ENCODE results near the gene CTU1.
"Not testable (repeated sequence)": the region's sequence is repeated elsewhere in the genome, so short reads cannot be mapped to it uniquely, and the experiment has no call there.

The CTU1 gene

DNA sequence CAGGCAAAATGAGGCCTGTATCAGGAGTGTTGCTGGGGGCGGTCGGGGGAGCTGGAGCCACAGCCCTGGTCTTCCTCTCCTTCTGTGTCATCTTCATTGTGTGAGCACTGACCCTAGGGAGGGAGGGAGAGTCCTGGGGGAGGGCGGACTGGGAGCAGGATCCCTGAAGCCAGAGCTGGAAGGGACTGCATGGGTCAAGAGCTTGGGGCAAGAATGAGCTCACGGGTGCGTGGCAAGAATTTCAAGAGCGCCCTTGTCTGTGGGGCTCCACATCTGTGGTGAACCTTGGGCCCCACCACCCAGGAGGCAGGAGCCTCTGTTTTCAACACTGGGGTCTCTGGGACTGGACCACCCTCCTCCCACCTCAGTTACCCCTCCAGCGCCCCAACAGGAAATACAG lies 38.5 kb upstream of the CTU1 start:
- TF ChIP-seq, protein P1, sequence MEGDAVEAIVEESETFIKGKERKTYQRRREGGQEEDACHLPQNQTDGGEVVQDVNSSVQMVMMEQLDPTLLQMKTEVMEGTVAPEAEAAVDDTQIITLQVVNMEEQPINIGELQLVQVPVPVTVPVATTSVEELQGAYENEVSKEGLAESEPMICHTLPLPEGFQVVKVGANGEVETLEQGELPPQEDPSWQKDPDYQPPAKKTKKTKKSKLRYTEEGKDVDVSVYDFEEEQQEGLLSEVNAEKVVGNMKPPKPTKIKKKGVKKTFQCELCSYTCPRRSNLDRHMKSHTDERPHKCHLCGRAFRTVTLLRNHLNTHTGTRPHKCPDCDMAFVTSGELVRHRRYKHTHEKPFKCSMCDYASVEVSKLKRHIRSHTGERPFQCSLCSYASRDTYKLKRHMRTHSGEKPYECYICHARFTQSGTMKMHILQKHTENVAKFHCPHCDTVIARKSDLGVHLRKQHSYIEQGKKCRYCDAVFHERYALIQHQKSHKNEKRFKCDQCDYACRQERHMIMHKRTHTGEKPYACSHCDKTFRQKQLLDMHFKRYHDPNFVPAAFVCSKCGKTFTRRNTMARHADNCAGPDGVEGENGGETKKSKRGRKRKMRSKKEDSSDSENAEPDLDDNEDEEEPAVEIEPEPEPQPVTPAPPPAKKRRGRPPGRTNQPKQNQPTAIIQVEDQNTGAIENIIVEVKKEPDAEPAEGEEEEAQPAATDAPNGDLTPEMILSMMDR (IDR thresholded peaks at IDR 0.05; ENCODE audit: control insufficient read depth, insufficient read depth, low read depth, low read length, missing control alignments), result no peak
- no peak overlapping the region for H3K4me3 ChIP-seq (ENCODE audit: control insufficient read depth, low read depth, low read length)
- DNase-seq (ENCODE audit: low read depth), result no peak

DNA sequence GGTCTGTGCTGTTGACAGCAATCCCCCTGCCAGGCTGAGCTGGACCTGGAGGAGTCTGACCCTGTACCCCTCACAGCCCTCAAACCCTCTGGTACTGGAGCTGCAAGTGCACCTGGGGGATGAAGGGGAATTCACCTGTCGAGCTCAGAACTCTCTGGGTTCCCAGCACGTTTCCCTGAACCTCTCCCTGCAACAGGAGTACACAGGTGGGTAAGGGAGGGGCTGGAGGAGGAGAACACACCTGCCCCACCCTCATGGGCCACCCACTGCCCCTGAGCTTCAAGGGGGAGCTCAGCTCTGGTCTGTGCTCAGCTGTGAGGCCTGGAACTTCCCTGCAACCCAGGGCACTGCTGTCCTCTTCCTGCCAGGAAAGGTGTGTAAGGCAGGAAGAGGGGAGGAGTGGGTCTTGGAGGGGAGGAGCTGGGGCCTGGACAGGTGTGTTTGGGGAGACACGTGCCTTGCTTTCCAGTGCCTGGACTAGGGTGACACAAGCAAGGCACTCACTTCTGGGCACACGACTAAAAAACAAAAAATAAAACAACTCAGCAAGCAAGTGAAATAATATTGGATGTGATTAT lies 37.8 kb upstream of the CTU1 start:
- H3K4me3 ChIP-seq (ENCODE audit: control insufficient read depth, low read depth, low read length), result no peak overlapping the region
- DNase-seq (ENCODE audit: low read depth), result no peak
- TF ChIP-seq, protein P1 (IDR thresholded peaks at IDR 0.05; ENCODE audit: control insufficient read depth, insufficient read depth, low read depth, low read length, missing control alignments), result no peak

DNA sequence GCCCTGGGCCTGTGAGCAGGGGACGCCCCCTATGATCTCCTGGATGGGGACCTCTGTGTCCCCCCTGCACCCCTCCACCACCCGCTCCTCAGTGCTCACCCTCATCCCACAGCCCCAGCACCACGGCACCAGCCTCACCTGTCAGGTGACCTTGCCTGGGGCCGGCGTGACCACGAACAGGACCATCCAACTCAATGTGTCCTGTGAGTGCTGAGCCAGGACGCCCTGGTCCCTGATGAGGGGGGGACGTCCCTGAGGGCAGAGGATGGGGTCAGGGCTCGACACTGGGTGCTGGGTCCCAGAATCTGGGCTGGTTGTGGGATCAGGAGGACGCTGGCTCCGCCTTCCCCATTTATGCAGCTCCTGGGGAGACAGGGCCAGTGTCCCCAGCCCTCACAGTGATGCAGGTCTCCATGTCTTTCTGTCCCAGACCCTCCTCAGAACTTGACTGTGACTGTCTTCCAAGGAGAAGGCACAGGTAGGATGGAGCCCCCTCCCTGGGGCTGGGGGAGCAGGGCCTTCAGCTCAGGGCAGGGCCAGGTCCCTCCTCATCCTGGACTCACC lies 36.4 kb upstream of the CTU1 start:
- no peak overlapping the region for H3K4me3 ChIP-seq (ENCODE audit: control insufficient read depth, low read depth, low read length)
- DNase-seq (ENCODE audit: low read depth), result no peak
- TF ChIP-seq, protein P1 (IDR thresholded peaks at IDR 0.05; ENCODE audit: control insufficient read depth, insufficient read depth, low read depth, low read length, missing control alignments), result no peak

DNA sequence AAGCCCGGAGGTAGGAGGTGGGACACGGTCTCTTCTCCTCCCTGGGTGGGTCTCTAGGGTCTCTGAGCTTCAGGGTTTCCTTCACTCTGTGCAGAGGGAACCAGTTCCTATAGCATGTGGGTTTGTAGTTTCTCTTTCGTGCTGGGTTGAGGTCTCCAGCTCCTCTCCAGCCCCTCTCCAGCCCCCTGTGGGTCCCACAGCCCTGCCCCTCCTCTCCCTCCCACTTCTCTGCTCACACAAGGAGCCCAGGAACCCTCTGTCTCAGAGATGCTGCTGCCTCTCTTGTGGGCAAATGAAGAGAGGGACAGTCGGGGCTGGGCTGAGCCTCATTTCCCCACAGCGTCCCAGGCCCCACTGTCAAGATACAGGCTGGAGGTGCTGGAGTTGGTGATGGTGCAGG lies 35.3 kb upstream of the CTU1 start:
- no peak for DNase-seq (ENCODE audit: low read depth)
- H3K4me3 ChIP-seq (ENCODE audit: control insufficient read depth, low read depth, low read length), result no peak overlapping the region
- TF ChIP-seq, protein P1 (IDR thresholded peaks at IDR 0.05; ENCODE audit: control insufficient read depth, insufficient read depth, low read depth, low read length, missing control alignments), result no peak

DNA sequence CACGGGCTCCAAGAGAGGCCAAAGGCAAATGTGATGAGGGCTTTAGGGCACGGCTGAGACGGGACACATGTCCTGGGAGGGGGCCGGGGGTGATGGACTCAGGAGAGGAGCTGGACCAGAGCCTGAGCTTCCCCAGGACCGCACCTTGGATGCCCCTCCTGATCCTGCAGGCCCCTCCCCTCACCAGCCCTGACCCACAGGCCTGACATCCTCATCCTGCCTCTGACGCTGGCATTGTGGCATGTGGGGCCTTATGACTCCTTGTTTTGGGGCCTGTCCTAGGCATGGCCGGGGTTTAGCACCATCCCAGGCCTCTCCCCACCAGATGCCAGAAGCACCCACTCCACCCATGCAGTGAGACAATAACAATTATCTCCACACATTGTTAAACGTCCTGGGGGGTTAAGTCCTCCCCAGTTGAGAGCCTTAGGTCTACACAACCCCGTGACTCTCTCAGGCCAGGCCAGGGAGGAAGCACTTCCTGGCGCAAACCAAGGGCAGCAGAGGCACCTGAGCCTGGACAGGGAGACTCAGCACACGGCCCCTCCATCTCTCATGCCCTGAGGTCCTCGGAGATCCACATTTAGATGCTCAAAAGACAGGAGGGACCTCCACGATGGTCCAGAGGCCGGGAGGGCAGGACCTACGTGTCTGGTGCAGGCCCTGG lies 34.7 kb upstream of the CTU1 start:
- not testable (repeated sequence) for H3K4me3 ChIP-seq (ENCODE audit: control insufficient read depth, low read depth, low read length)

DNA sequence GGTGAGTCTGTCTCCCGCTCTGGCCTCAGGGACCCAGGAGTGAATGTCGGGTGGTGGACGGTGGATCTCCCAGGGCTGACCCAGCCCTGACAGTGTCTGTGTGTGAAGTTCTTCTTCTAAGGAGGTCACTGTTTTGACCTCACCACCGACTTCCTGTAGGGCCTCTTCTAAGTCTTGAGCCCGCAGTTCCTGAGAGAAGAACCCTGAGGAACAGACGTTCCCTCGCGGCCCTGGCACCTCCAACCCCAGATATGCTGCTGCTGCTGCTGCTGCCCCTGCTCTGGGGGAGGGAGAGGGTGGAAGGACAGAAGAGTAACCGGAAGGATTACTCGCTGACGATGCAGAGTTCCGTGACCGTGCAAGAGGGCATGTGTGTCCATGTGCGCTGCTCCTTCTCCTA lies 33.9 kb upstream of the CTU1 start, which contains the start of gene SIGLEC7:
Gene SIGLEC7 (plus strand): TSS at position 183 of the 400 bp plus-strand sequence. CDS start 69 bp downstream, at position 252.
- TF ChIP-seq, protein P1 (IDR thresholded peaks at IDR 0.05; ENCODE audit: control insufficient read depth, insufficient read depth, low read depth, low read length, missing control alignments), result no peak
- H3K4me3 ChIP-seq (ENCODE audit: control insufficient read depth, low read depth, low read length), result no peak within 1 kb of the TSS
- no peak for DNase-seq (ENCODE audit: low read depth)

More for the DNA sequence above, 34.7 kb upstream of the CTU1 start:
- DNase-seq (ENCODE audit: low read depth), result not testable (repeated sequence)

DNA sequence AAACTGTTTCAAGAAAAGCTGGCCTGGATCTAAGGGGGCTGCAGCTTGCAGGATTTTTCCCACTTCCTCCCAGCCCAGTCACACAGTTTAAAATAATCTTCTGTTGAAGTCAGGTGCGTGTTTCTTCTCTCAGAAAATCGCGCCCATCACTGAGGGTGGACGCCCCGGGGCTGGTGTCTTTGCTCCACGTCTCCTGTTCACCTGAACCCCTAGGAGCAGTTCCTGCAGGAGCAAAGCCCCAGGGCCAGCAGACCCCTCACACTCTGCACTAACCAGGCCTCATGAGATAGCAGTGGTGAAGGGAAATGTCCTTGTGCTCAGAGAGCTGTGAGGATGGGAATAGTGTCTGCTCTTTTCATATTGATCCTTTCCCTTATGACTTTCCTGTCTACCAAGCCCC lies 33.0 kb upstream of the CTU1 start:
- no peak overlapping the region for H3K4me3 ChIP-seq (ENCODE audit: control insufficient read depth, low read depth, low read length)
- no peak for DNase-seq (ENCODE audit: low read depth)
- TF ChIP-seq, protein P1 (IDR thresholded peaks at IDR 0.05; ENCODE audit: control insufficient read depth, insufficient read depth, low read depth, low read length, missing control alignments), result no peak
